ENCODE results near the gene BCAS3.

BCAS3 gene

DNA sequence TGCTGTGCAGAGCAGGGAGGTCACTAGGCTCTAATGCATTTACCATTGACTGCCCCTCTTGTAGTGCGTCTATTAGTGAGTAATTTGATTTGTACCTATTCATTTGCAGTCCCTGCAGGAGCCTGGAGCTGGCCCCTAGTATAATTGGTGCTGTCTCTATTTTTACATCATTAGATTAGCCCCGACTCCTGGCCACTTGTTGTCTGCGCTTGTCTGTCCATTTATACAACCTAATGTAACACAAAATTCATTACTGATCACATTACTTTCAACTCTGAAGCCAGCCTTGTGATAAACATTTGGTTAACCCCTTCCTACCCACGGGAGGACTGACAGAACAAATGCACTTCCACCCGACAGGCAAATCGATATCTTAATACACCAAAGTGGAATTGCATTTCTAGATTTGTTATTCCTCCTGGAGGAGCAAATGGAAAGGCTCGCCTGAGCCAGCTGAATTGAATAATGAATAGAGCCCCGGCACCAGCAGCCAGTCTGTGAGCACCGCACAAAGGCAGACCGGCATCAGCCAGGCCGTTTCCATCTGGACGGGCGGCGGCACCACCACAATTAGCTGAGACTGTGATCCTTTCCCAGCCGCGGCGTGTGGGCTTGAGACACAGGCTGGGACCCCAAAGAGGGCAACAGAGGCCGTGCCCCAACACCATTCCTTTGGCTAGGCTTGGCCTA, 703.3 kb downstream of the BCAS3 start:
- TF ChIP-seq, protein P1, sequence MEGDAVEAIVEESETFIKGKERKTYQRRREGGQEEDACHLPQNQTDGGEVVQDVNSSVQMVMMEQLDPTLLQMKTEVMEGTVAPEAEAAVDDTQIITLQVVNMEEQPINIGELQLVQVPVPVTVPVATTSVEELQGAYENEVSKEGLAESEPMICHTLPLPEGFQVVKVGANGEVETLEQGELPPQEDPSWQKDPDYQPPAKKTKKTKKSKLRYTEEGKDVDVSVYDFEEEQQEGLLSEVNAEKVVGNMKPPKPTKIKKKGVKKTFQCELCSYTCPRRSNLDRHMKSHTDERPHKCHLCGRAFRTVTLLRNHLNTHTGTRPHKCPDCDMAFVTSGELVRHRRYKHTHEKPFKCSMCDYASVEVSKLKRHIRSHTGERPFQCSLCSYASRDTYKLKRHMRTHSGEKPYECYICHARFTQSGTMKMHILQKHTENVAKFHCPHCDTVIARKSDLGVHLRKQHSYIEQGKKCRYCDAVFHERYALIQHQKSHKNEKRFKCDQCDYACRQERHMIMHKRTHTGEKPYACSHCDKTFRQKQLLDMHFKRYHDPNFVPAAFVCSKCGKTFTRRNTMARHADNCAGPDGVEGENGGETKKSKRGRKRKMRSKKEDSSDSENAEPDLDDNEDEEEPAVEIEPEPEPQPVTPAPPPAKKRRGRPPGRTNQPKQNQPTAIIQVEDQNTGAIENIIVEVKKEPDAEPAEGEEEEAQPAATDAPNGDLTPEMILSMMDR (IDR thresholded peaks at IDR 0.05) = no peak
- no peak for TF ChIP-seq ZFX (IDR thresholded peaks at IDR 0.05; ENCODE audit: borderline replicate concordance)
- H3K27ac ChIP-seq = no peak overlapping the region

DNA sequence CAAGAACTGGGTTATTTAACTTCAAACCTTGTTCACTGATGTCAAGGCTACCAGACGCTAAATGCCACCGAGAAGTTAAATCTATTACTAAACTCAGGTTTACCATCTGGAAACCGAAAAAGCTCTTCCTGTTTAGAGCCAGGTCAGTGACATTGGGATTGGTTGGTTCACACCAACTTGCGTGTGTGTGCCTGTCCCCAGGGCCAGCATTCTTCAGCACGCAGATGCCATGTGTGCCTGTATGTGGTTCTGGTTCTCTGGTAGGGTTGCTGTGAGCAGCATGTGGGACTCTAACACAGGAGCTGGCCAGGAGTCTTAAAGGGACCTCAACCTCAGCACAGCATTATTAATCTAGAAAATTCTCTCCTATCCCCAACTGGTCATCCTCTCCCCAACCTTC, 703.9 kb downstream of the BCAS3 start:
- H3K27ac ChIP-seq = no peak overlapping the region

DNA sequence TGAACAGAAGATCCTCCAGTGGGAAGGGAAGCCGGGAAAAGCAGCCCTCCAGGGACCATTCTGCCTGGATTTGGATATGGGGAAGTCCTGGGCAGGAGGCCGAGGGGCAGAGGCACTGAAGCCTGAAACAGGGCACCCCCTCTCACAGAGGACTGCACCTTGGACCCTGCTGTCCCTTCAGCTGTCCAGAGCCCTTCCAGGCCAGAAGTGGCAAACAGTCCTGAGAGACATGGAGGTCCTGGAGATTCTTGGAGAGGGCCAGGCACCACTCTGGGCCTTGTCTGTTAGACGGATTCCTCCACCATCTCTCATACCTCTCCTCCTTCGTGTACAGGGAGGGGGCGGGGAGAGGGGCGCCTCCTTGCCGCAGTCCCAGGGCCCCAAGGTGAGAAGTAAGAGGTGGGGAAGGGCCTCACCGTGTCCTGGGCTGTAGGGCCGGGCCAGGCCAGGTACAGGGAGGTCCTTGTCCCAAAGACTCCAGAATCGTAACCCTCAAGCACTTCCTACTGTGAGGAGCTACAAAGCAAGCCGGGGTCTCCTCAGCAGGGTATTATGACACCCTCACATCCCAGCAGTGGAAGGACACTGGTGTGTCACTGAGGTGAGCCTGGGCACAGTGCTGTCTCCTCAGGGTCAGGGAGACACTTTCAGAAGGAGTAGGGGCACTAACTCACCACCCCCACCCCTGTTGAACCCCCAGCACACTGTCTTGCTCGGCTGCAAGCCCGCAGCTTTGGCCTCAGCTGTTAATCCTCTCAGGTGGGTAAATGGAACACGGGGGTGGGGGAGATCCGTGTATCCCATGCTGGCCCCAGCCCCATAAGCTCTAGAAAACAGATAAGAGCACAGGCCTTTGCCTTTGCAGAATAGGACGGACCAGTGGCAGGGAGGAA, 705.4 kb downstream of the BCAS3 start:
- no peak overlapping the region for H3K27ac ChIP-seq
- TF ChIP-seq ZFX (IDR thresholded peaks at IDR 0.05; ENCODE audit: borderline replicate concordance) = no peak
- TF ChIP-seq, protein P1 (IDR thresholded peaks at IDR 0.05) = no peak

More for the DNA sequence above, 703.9 kb downstream of the BCAS3 start:
- TF ChIP-seq, protein P1 (IDR thresholded peaks at IDR 0.05) = no peak
- no peak for TF ChIP-seq ZFX (IDR thresholded peaks at IDR 0.05; ENCODE audit: borderline replicate concordance)

DNA sequence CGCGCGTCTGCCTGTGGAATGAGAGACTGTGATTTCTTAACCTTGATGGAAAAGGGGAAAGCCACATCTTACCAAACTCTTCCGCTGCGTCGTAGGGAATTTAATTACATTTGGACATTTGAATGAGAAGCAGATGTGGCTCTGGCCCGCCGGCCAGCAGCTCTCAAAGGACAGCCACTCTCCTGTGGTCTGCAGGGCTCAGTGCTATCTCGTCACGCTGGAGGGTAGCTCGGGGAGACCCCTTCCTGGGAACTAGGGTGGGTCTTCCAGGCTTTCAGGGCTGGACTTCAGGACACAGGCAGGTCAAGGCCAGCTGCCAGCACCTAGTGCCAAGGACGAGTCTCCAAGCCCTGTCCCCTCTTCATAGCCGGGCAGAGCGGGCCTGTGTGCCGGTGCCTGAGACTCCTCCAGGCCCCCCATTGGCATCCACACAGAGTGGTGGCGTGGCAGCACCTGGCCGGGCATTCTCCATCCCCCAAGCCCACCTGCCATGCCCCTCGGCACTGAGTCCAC, 706.1 kb downstream of the BCAS3 start:
- TF ChIP-seq, protein P1 (IDR thresholded peaks at IDR 0.05) = no peak
- TF ChIP-seq ZFX (IDR thresholded peaks at IDR 0.05; ENCODE audit: borderline replicate concordance) = no peak
- H3K27ac ChIP-seq = no peak overlapping the region

DNA sequence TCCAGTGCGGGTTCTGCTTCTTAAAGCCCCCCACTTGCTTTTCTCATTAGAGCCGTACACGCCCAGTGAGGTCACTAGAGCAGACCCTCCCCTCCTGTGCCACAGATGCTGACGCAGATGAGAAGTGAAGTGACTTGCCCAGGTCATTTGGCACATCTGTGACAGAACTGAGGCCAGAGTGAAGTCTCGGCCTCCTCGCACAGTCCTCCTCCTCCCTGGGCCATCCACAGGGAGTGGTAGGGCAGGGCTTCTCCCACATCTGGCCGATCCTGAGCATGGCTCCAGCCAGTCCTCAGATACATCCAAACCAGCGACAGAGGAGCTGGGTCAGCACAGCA, 706.7 kb downstream of the BCAS3 start:
- no peak for TF ChIP-seq ZFX (IDR thresholded peaks at IDR 0.05; ENCODE audit: borderline replicate concordance)
- TF ChIP-seq, protein P1 (IDR thresholded peaks at IDR 0.05) = no peak
- no peak overlapping the region for H3K27ac ChIP-seq

DNA sequence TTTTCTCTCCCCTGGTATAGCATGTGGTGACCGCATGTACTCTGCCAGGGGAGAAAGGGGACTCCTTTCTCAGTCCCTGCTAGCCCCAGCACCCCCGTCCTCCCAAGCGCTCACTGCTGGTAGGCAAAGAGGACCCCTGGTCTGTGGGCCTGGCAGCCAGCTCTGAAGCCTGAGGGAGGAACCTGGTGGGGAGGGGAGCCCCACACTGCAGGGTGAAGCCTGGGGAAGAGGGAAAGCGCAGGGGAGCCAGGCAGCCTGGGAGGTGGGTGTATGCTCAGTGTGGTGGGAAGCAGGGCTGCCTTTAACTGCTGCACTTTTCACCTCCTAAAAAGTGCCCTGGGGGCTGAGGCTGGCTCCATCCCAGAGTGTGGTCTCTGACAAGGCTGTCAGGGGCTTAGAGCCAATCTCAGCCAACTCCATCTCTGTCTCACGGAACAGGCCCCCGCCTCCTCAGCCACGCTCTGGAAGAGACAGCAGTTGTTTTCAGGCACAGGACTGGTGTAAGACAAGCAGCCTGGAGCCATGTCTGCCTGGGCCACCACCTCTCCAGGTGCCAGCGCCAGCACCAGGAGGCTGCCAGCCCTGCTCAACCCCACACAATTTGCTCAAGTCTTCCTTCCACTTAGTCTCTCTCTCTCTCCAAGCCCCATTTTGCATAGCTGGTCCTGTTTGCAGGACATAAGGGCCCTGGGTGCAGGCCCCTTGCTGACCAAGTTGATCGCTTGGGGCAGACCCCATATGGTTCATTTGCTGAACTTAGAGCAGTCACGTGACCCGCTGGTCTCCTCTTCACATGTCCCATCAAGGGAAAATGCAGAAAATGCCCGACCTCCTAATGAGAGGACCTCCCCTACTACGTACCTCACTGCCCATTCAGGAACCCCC, 707.3 kb downstream of the BCAS3 start:
- TF ChIP-seq, protein P1 (IDR thresholded peaks at IDR 0.05) = no peak
- TF ChIP-seq ZFX (IDR thresholded peaks at IDR 0.05; ENCODE audit: borderline replicate concordance) = no peak
- H3K27ac ChIP-seq = no peak overlapping the region
